ENCODE results near the gene RWDD1. TPM values are rescaled to one million over a fixed set of nuclear protein-coding genes. Genes with fewer than 3 reads are reported as not detected.

The RWDD1 gene
- total and polyA plus RNA-seq, 7 donors: 29.5 to 119 (median 75.0) TPM

GRCh38 chr6:116545651-116546050, 25.7 kb upstream of the RWDD1 start, which contains the start of gene TRAPPC3L:
TRAPPC3L (minus strand) TSS chr6:116545684; CDS start chr6:116545514, 170 bp downstream.
- Histone ChIP-seq H3K36me3 (no peaks in the 10 kb centered on the region), H3K27ac (no peak within 1 kb of the TSS), H3K9me3 (no peaks in the 10 kb centered on the region), H3K4me3 (no peak within 1 kb of the TSS), H3K4me1 (no peaks in the 10 kb centered on the region), H3K27me3 (no peaks in the 10 kb centered on the region)
- DNase-seq: no peak
- TF ChIP-seq EP300 (IDR thresholded peaks at IDR 0.05) (no peak), POLR2AphosphoS5 (IDR thresholded peaks at IDR 0.05) (no peak), POLR2A (IDR thresholded peaks at IDR 0.05) (no peak)
- TF ChIP-seq, protein P1, sequence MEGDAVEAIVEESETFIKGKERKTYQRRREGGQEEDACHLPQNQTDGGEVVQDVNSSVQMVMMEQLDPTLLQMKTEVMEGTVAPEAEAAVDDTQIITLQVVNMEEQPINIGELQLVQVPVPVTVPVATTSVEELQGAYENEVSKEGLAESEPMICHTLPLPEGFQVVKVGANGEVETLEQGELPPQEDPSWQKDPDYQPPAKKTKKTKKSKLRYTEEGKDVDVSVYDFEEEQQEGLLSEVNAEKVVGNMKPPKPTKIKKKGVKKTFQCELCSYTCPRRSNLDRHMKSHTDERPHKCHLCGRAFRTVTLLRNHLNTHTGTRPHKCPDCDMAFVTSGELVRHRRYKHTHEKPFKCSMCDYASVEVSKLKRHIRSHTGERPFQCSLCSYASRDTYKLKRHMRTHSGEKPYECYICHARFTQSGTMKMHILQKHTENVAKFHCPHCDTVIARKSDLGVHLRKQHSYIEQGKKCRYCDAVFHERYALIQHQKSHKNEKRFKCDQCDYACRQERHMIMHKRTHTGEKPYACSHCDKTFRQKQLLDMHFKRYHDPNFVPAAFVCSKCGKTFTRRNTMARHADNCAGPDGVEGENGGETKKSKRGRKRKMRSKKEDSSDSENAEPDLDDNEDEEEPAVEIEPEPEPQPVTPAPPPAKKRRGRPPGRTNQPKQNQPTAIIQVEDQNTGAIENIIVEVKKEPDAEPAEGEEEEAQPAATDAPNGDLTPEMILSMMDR (IDR thresholded peaks at IDR 0.05): no peak
- intact Hi-C loops (cut with DNase I): no loop called here
- 35 to 63% methylated on average over 4 of the region's 4 CpGs for WGBS, 2 donors

GRCh38 chr6:116547358-116547757, 23.9 kb upstream of the RWDD1 start:
- no peaks in the 10 kb centered on the region for H3K27me3 ChIP-seq
- H3K27ac ChIP-seq: no peak overlapping the region
- no peaks in the 10 kb centered on the region for H3K9me3 ChIP-seq
- H3K36me3 ChIP-seq: no peaks in the 10 kb centered on the region
- TF ChIP-seq POLR2A (IDR thresholded peaks at IDR 0.05) (no peak), POLR2AphosphoS5 (IDR thresholded peaks at IDR 0.05) (no peak), EP300 (IDR thresholded peaks at IDR 0.05) (no peak)
- TF ChIP-seq, protein P1 (IDR thresholded peaks at IDR 0.05): no peak
- H3K4me3 ChIP-seq: no peak overlapping the region
- WGBS, 2 donors: 91% methylated on average over 6 of the region's 6 CpGs
- intact Hi-C loops (cut with DNase I): no loop called here
- H3K4me1 ChIP-seq: no peaks in the 10 kb centered on the region
- DNase-seq: no peak

DNA sequence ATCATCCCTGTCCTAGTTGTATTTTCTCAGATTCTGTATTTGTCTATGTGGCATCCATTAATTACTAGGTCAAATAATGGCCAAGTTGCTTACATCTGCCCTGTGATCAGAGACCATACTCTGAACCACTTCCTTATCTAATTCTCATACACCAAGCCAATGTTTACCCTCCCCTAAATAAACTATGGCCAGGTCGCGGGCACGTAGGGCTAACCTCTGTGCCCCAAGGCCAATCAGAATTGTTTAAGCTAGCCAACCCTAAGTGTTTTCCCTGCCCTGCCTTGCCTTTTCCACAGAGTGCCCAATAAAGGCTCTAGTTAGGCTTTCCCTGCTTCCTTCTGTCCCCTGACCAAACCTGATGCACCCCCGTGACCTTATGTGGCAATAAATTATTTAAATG, 20.5 kb upstream of the RWDD1 start:
- 31 to 45% methylated on average over 4 of the region's 4 CpGs for WGBS, 2 donors
- TF ChIP-seq, protein P1 (IDR thresholded peaks at IDR 0.05): no peak
- TF ChIP-seq EP300 (IDR thresholded peaks at IDR 0.05) (no peak), POLR2A (IDR thresholded peaks at IDR 0.05) (no peak), POLR2AphosphoS5 (IDR thresholded peaks at IDR 0.05) (no peak)
- H3K27me3 ChIP-seq: no peaks in the 10 kb centered on the region
- no peaks in the 10 kb centered on the region for H3K9me3 ChIP-seq
- H3K4me3 ChIP-seq: no peak overlapping the region
- no peak overlapping the region for H3K27ac ChIP-seq
- intact Hi-C loops (cut with DNase I): no loop called here
- no peaks in the 10 kb centered on the region for H3K4me1 ChIP-seq
- H3K36me3 ChIP-seq: no peaks in the 10 kb centered on the region
- DNase-seq: no peak

DNA sequence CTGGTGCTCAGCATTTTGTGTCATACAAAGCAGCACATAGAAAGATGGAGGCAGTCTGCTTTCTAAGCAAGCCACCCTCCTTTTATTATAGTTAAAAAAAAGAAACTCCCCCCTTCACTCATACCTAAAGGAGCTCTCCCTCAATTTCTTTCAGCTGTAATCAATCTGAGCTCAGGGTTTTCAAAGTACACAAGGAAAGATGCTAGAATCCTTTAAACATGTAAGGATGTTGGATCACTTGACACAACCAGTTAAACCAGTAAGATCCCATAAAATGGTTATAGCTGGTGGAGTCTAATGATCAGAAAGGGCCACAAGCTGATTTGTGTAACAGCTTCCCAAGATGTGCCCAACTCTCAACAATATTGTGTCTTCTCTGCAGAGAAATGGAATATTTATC, 17.9 kb upstream of the RWDD1 start, which contains the start of gene CALHM4:
Gene CALHM4 (plus strand): TSS at position 301 of the 400 bp plus-strand sequence. CDS start 43 bp downstream, at position 344.
- no peak within 1 kb of the TSS for H3K27ac ChIP-seq
- TF ChIP-seq POLR2A (IDR thresholded peaks at IDR 0.05) (no peak), EP300 (IDR thresholded peaks at IDR 0.05) (no peak), POLR2AphosphoS5 (IDR thresholded peaks at IDR 0.05) (no peak)
- TF ChIP-seq, protein P1 (IDR thresholded peaks at IDR 0.05): no peak
- H3K4me1 ChIP-seq: peaks cover 0 to 8% (median 2%) of the 10 kb centered on the region in 4 donors
- DNase-seq: no peak
- no peaks in the 10 kb centered on the region for H3K27me3 ChIP-seq
- intact Hi-C loops (cut with DNase I): no loop called here
- H3K9me3 ChIP-seq: no peaks in the 10 kb centered on the region
- H3K36me3 ChIP-seq: no peaks in the 10 kb centered on the region
- H3K4me3 ChIP-seq: no peak within 1 kb of the TSS

DNA sequence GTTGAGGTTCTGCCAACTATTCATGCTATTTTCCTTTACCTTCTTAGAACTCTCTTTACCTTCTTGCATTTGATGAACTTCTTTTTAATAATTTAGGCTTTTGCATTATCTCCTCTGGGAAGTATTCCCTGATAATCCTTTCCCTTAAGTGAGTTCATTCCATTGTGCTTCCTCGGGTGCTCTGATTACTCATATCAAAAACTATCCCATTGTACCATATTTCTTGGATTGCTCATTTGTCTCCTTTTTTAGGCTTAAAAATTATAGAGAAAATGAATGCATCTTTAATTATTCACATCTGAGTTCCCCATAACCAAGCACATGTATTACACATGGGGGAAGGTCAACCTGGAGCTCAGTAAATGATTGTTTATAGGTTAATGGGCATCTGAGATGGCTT, 15.2 kb upstream of the RWDD1 start:
- Histone ChIP-seq H3K27me3 (no peaks in the 10 kb centered on the region), H3K27ac (no peak overlapping the region), H3K36me3 (no peaks in the 10 kb centered on the region), H3K4me1 (peaks cover 0 to 11% (median 4%) of the 10 kb centered on the region in 4 donors), H3K9me3 (no peaks in the 10 kb centered on the region), H3K4me3 (no peak overlapping the region)
- TF ChIP-seq POLR2A (IDR thresholded peaks at IDR 0.05) (no peak), EP300 (IDR thresholded peaks at IDR 0.05) (no peak), POLR2AphosphoS5 (IDR thresholded peaks at IDR 0.05) (no peak)
- TF ChIP-seq, protein P1 (IDR thresholded peaks at IDR 0.05): no peak
- 88 to 89% methylated on average over 1 of the region's 1 CpG for WGBS, 2 donors
- intact Hi-C loops (cut with DNase I): no loop called here
- DNase-seq: no peak
